ENCODE results near the gene USP25. TPM values are rescaled to one million over a fixed set of nuclear protein-coding genes. Genes with fewer than 3 reads are reported as not detected.

USP25 gene
- total RNA-seq, 1 experiment from 2014 or later = 33.6 TPM

DNA sequence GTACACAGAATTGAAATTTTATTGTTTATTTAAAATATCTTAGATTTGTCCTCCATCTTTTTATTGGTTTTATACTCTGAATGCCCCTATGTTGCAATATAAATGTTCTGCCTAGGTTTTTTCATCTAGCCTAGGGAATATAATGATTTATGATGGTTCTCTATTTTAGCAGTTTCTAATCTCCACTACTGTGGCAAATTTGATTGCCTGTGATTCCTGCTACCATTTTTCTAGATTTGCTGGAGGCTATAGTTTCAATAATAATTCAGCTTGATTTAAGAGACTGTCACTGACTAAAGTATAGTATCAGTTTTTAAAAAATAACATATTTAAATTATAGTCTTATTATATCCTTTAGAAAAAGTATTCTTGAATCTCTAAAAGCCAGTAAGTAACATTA is 90.5 kb downstream of the USP25 start:
- Histone ChIP-seq H4K20me1 (ENCODE audit: insufficient read depth) (no peaks in the 10 kb centered on the region), H3K4me3 (replicated peaks in 1 of 2; ENCODE audit: low read depth in 1 of 2, low read length in 2 of 2) (no peak overlapping the region), H3K9ac (ENCODE audit: low read length) (no peak overlapping the region), H3K4me1 (ENCODE audit: control insufficient read depth in 1 of 2, insufficient read depth in 2 of 2, low read length in 2 of 2) (no peaks in the 10 kb centered on the region), H3K9me3 (ENCODE audit: control insufficient read depth in 1 of 2, insufficient read depth in 1 of 2, low read depth in 1 of 2, low read length in 2 of 2) (no peaks in the 10 kb centered on the region), H2AFZ (ENCODE audit: low read depth, low read length, poor library complexity, severe bottlenecking) (no peak overlapping the region), H3K27ac (ENCODE audit: low read depth, low read length) (no peak overlapping the region), H3K9me2 (ENCODE audit: insufficient read depth) (no peaks in the 10 kb centered on the region), H3K4me2 (ENCODE audit: low read length) (no peak overlapping the region), H3K36me3 (ENCODE audit: control insufficient read depth in 1 of 2, insufficient read depth in 2 of 2, low read length in 2 of 2) (0 out of 4 replicates have a peak, but pooled peaks cover 0 to 4% of the 10 kb centered on the region in 2 experiments), H3K79me2 (ENCODE audit: insufficient read depth, low read length) (peaks cover 3% of the 10 kb centered on the region; the same call in 1 of the 2 replicates), H3K27me3 (ENCODE audit: insufficient read depth, low read length) (no peaks in the 10 kb centered on the region)
- TF ChIP-seq, protein P1, sequence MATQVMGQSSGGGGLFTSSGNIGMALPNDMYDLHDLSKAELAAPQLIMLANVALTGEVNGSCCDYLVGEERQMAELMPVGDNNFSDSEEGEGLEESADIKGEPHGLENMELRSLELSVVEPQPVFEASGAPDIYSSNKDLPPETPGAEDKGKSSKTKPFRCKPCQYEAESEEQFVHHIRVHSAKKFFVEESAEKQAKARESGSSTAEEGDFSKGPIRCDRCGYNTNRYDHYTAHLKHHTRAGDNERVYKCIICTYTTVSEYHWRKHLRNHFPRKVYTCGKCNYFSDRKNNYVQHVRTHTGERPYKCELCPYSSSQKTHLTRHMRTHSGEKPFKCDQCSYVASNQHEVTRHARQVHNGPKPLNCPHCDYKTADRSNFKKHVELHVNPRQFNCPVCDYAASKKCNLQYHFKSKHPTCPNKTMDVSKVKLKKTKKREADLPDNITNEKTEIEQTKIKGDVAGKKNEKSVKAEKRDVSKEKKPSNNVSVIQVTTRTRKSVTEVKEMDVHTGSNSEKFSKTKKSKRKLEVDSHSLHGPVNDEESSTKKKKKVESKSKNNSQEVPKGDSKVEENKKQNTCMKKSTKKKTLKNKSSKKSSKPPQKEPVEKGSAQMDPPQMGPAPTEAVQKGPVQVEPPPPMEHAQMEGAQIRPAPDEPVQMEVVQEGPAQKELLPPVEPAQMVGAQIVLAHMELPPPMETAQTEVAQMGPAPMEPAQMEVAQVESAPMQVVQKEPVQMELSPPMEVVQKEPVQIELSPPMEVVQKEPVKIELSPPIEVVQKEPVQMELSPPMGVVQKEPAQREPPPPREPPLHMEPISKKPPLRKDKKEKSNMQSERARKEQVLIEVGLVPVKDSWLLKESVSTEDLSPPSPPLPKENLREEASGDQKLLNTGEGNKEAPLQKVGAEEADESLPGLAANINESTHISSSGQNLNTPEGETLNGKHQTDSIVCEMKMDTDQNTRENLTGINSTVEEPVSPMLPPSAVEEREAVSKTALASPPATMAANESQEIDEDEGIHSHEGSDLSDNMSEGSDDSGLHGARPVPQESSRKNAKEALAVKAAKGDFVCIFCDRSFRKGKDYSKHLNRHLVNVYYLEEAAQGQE (IDR thresholded peaks at IDR 0.05; ENCODE audit: low read depth) = no peak
- TF ChIP-seq ZNF274 (IDR thresholded peaks at IDR 0.05; ENCODE audit: low read depth, low read length) = no peak
- ATAC-seq = no peak
- intact Hi-C loops (cut with micrococcal nuclease) = loop anchor here (10.0 kb wide), 1 partner anchor 86 kb away; no protein-coding TSS in a partner anchor
- no peak for DNase-seq (ENCODE audit: low read depth, low spot score)
- ChIA-PET POLR2A (no interaction called here), CTCF (no interaction called here), RAD21 (ENCODE audit: low non-redundant PET in 1 of 2, low total read pairs in 2 of 2, uncharacterized antibody in 2 of 2, unreplicated experiment in 2 of 2) (no interaction called here)
- no TSS peak for BruUV-seq (replicated peaks)

DNA sequence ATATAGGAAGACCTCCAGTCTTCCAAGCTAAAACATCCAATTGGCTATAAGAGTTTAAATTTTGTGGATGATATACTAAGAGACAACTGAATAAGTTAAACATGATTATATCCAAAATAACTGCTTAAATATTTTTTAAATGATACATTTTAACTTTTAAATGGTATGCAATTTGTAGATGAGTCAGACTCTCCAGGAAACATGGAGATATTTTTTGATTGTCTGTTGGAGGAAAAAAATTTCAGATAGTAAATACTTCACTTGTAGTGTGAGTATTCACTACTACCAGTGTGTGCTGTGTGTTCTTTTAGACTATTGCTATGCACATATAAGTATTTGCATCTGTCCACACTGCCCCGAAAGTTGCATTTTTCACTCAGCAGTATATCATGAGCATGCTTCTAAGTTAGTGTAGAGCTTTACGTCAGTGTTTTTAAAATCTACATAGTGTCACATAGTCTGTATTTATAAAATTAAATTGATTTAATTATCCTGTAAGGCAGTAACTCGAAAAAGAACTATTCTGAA is 91.1 kb downstream of the USP25 start:
- H3K4me3 ChIP-seq (replicated peaks in 1 of 2; ENCODE audit: low read depth in 1 of 2, low read length in 2 of 2) = no peak overlapping the region
- no peak overlapping the region for H3K4me2 ChIP-seq (ENCODE audit: low read length)
- no peaks in the 10 kb centered on the region for H3K27me3 ChIP-seq (ENCODE audit: insufficient read depth, low read length)
- H3K36me3 ChIP-seq (ENCODE audit: control insufficient read depth in 1 of 2, insufficient read depth in 2 of 2, low read length in 2 of 2) = 0 out of 4 replicates have a peak, but pooled peaks cover 0 to 4% of the 10 kb centered on the region in 2 experiments
- H3K9me3 ChIP-seq (ENCODE audit: control insufficient read depth in 1 of 2, insufficient read depth in 1 of 2, low read depth in 1 of 2, low read length in 2 of 2) = no peaks in the 10 kb centered on the region
- H3K9ac ChIP-seq (ENCODE audit: low read length) = no peak overlapping the region
- H4K20me1 ChIP-seq (ENCODE audit: insufficient read depth) = no peaks in the 10 kb centered on the region
- ChIA-PET POLR2A (no interaction called here), RAD21 (ENCODE audit: low non-redundant PET in 1 of 2, low total read pairs in 2 of 2, uncharacterized antibody in 2 of 2, unreplicated experiment in 2 of 2) (no interaction called here), CTCF (no interaction called here)
- H3K4me1 ChIP-seq (ENCODE audit: control insufficient read depth in 1 of 2, insufficient read depth in 2 of 2, low read length in 2 of 2) = no peaks in the 10 kb centered on the region
- DNase-seq (ENCODE audit: low read depth, low spot score) = no peak
- peaks cover 3% of the 10 kb centered on the region; the same call in 1 of the 2 replicates for H3K79me2 ChIP-seq (ENCODE audit: insufficient read depth, low read length)
- no peaks in the 10 kb centered on the region for H3K9me2 ChIP-seq (ENCODE audit: insufficient read depth)
- H2AFZ ChIP-seq (ENCODE audit: low read depth, low read length, poor library complexity, severe bottlenecking) = no peak overlapping the region
- ATAC-seq = no peak
- intact Hi-C loops (cut with micrococcal nuclease) = loop anchor here (10.0 kb wide), 1 partner anchor 86 kb away; no protein-coding TSS in a partner anchor
- BruUV-seq (replicated peaks) = no TSS peak
- no peak overlapping the region for H3K27ac ChIP-seq (ENCODE audit: low read depth, low read length)
- TF ChIP-seq CTCF (IDR thresholded peaks at IDR 0.05 in 2 of 3, conservative IDR thresholded peaks at IDR 0.05 in 1 of 3; ENCODE audit: borderline replicate concordance in 1 of 3, insufficient read depth in 1 of 3, low read depth in 2 of 3, low read length in 2 of 3) (no peak), ZFX (IDR thresholded peaks at IDR 0.05) (no peak), EZH2phosphoT487 (IDR thresholded peaks at IDR 0.05; ENCODE audit: borderline replicate concordance) (no peak), EZH2 (IDR thresholded peaks at IDR 0.05) (no peak), TCF7L2 (IDR thresholded peaks at IDR 0.05; ENCODE audit: borderline replicate concordance, extremely low read depth, insufficient read depth, insufficient read length) (no peak), CEBPB (IDR thresholded peaks at IDR 0.05; ENCODE audit: low read depth) (no peak), FOSL1 (IDR thresholded peaks at IDR 0.05; ENCODE audit: low read depth) (no peak), SIN3A (IDR thresholded peaks at IDR 0.05; ENCODE audit: low read depth) (no peak), POLR2AphosphoS5 (IDR thresholded peaks at IDR 0.05; ENCODE audit: low read depth, low read length) (no peak), SP1 (IDR thresholded peaks at IDR 0.05; ENCODE audit: low read depth) (no peak), YY1 (IDR thresholded peaks at IDR 0.05; ENCODE audit: extremely low read depth, insufficient replicate concordance, low read depth, low read length) (no peak), CBX3 (IDR thresholded peaks at IDR 0.05; ENCODE audit: low read depth) (no peak), JUND (IDR thresholded peaks at IDR 0.05) (no peak)
- TF ChIP-seq, protein P2, sequence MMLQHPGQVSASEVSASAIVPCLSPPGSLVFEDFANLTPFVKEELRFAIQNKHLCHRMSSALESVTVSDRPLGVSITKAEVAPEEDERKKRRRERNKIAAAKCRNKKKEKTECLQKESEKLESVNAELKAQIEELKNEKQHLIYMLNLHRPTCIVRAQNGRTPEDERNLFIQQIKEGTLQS (IDR thresholded peaks at IDR 0.05) = no peak
